Lower lobe of right lung (tissue), 2 donors: ENCODE data around the gene CXCL12. TPM values are rescaled to one million over a fixed set of nuclear protein-coding genes. Genes with fewer than 3 reads are reported as not detected.

Experiments used
- ATAC-seq, 2 donors: fragments of 200-7000 bp; cut with Tn5 transposase; one replicate each; pipeline ENCODE4 v1.9.1; 2020 to 2022; ENCODE audit warnings: mild to moderate bottlenecking in 2 of 2, moderate library complexity in 2 of 2
- DNase-seq: peaks from one replicate; pipeline ENCODE4 v3.0.0-alpha.2; 2020
- H3K27ac ChIP-seq: fragments of 200-600 bp; one replicate; pipeline ENCODE4 v1.8.0; 2022
- H3K27me3 ChIP-seq: fragments of 200-600 bp; one replicate; pipeline ENCODE4 v1.8.0; 2022; ENCODE audit warnings: low read depth
- H3K36me3 ChIP-seq: fragments of 200-600 bp; one replicate; pipeline ENCODE4 v1.8.0; 2022; ENCODE audit warnings: mild to moderate bottlenecking
- H3K4me1 ChIP-seq: fragments of 200-600 bp; one replicate; pipeline ENCODE4 v1.8.0; 2022
- H3K4me3 ChIP-seq: fragments of 200-600 bp; one replicate; pipeline ENCODE4 v1.8.0; 2022; ENCODE audit warnings: mild to moderate bottlenecking
- H3K9me3 ChIP-seq: fragments of 200-600 bp; one replicate; pipeline ENCODE4 v1.8.0; 2022
- intact Hi-C: fragments of 100-400 bp; cut with DNase I; formaldehyde crosslinking; loops from one replicate; pipeline ENCODE4 v1.11.0; 2022
- total RNA-seq: library from RNA; stranded (reverse); fragmentation: NEBNext Ultra II Directional; extraction: Animal tissue kit (Norgen Biotek cat#: 25700); gene quantifications from one replicate; pipeline ENCODE4 v1.2.1, GENCODE V29; 2021
- TF ChIP-seq, protein P1 (sequence below): fragments of 200-600 bp; IDR thresholded peaks from one replicate; pipeline ENCODE4 v1.8.0; 2022; ENCODE audit warnings: antibody characterized with exemption, mild to moderate bottlenecking
- donor health status: DM: no; HTN: yes; CAD: no; lungs with severe emphysema.

Gene CXCL12
- total RNA-seq, 1 donor from 2014 or later: 73.8 TPM

DNA sequence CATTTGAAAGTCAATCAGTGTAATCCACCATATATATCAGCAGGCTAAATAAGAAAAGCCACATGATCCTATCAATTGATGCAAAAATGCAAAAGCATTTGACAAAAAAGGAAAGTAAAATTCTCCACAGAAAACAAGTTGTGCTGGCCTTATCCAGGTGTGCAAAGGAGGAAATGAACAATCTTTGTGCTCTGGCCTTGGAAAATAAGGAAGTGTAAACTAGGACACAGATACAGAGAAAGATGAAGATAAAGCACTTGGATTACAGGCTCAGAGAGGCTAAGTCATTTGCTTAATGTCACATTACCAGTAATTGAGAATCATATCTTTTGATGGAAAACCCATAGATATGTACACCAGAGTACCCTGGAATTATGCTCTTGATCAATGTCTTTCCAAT, 54.5 kb downstream of the CXCL12 start:
- no peak for DNase-seq
- no peak overlapping the region for H3K4me3 ChIP-seq
- no peaks in the 10 kb centered on the region for H3K36me3 ChIP-seq
- ATAC-seq: no peak
- no peaks in the 10 kb centered on the region for H3K4me1 ChIP-seq
- intact Hi-C loops: no loop called here
- H3K27me3 ChIP-seq: no peaks in the 10 kb centered on the region
- no peaks in the 10 kb centered on the region for H3K9me3 ChIP-seq
- no peak overlapping the region for H3K27ac ChIP-seq
- TF ChIP-seq, protein P1, sequence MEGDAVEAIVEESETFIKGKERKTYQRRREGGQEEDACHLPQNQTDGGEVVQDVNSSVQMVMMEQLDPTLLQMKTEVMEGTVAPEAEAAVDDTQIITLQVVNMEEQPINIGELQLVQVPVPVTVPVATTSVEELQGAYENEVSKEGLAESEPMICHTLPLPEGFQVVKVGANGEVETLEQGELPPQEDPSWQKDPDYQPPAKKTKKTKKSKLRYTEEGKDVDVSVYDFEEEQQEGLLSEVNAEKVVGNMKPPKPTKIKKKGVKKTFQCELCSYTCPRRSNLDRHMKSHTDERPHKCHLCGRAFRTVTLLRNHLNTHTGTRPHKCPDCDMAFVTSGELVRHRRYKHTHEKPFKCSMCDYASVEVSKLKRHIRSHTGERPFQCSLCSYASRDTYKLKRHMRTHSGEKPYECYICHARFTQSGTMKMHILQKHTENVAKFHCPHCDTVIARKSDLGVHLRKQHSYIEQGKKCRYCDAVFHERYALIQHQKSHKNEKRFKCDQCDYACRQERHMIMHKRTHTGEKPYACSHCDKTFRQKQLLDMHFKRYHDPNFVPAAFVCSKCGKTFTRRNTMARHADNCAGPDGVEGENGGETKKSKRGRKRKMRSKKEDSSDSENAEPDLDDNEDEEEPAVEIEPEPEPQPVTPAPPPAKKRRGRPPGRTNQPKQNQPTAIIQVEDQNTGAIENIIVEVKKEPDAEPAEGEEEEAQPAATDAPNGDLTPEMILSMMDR: no peak

DNA sequence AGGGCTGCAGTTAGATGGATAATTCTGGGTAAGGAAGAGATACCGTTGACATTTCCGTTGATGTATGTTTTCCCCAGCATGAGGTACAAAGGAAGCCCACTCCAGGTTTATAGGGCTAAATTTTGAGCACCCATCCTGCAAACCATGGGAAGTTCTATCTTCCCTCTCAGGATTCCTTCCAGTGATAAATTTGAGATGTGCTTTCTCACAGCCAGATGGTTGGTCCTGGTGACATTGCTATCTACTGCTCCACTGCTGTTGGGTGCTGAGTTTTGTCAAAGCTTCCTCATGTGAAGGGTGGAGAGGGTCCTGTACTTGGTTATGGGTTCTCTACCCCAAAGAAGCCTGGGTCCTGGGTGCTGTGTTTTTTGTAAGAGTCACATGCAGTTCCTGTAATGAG, 57.4 kb downstream of the CXCL12 start:
- TF ChIP-seq, protein P1: no peak
- intact Hi-C loops: no loop called here
- no peaks in the 10 kb centered on the region for H3K9me3 ChIP-seq
- H3K27ac ChIP-seq: no peak overlapping the region
- no peaks in the 10 kb centered on the region for H3K4me1 ChIP-seq
- no peaks in the 10 kb centered on the region for H3K27me3 ChIP-seq
- H3K36me3 ChIP-seq: no peaks in the 10 kb centered on the region
- DNase-seq (no peak), ATAC-seq (no peak)
- no peak overlapping the region for H3K4me3 ChIP-seq
